HepG2 (cell line): ENCODE data around the gene DMKN. TPM values are rescaled to one million over a fixed set of nuclear protein-coding genes. Genes with fewer than 3 reads are reported as not detected.

Experiments
- ATAC-seq: fragments of 200-7000 bp; cut with Tn5 transposase; 3 replicates; pipeline ENCODE4 v1.9.1; 2020; ENCODE audit warnings: mild to moderate bottlenecking, moderate library complexity
- BruUV-seq: library from RNA; stranded (reverse); fragments of 400-500 nt; replicated peaks from 2 replicates; lab custom pipeline; 2021; lab: Mats Ljungman, UMichigan
- CTCF ChIA-PET: fragments of 300-600 bp; formaldehyde crosslinking; extraction: SDS; loops from one replicate; lab custom pipeline; 2021; ENCODE audit warnings: low total read pairs, inconsistent platforms, low intra/inter-chr PET ratio; lab: Yijun Ruan, JAX
- POLR2A ChIA-PET: fragments of 350-600 bp; sonication (Branson Sonifier 250); formaldehyde crosslinking; loops from one replicate; lab custom pipeline; 2020; ENCODE audit warnings: antibody characterized with exemption, inconsistent platforms; lab: Yijun Ruan, JAX
- DNase-seq: peaks from one replicate; pipeline ENCODE4 v3.0.0-alpha.2; 2015; ENCODE audit warnings: low spot score
- FAIRE-seq: peaks from 3 replicates; lab custom pipeline; 2011; peaks lifted over from hg19 to GRCh38; lab: Jason Lieb, UNC
- H2AFZ ChIP-seq: one replicate; pipeline ENCODE4 v1.6.1; 2011; ENCODE audit warnings: low read length, inconsistent platforms
- H3K27ac ChIP-seq: fragments of 300-600 bp; 3 replicates; pipeline ENCODE4 v1.8.0; 2011; ENCODE audit warnings: mixed run types, mild to moderate bottlenecking, mixed read lengths, low read length, inconsistent platforms; ENCODE audit not compliant: insufficient read depth; ENCODE audit errors: extremely low read length
- H3K27me3 ChIP-seq, 2 experiments: fragments of 200-600 bp in 1 of 2; 2 replicates in 1 of 2; 3 replicates in 1 of 2; pipeline versions ENCODE4 v1.6.0 to v1.8.0; 2011; ENCODE audit warnings: low read length in 2 of 2, mild to moderate bottlenecking in 2 of 2, moderate library complexity in 2 of 2, inconsistent platforms in 1 of 2; ENCODE audit not compliant: insufficient read depth in 2 of 2, control insufficient read depth in 1 of 2
- H3K36me3 ChIP-seq, 2 experiments: fragments of 200-600 bp in 1 of 2; replicated peaks in 1 of 2; 2 replicates in 1 of 2; 3 replicates in 1 of 2; pipeline versions ENCODE4 v1.5.1 to v1.8.0; 2011; ENCODE audit warnings: low read length in 2 of 2, inconsistent platforms in 1 of 2; ENCODE audit not compliant: insufficient read depth in 2 of 2, control insufficient read depth in 1 of 2
- H3K4me1 ChIP-seq: 2 replicates; pipeline ENCODE4 v1.5.1; 2012; ENCODE audit warnings: low read length, inconsistent platforms; ENCODE audit not compliant: insufficient read depth
- H3K4me2 ChIP-seq: 2 replicates; pipeline ENCODE4 v1.6.0; 2011; ENCODE audit warnings: low read depth, low read length, inconsistent platforms
- H3K4me3 ChIP-seq, 3 experiments: fragments of 200-600 bp in 1 of 3; sonication (generic), shearing (Covaris generic) in 1 of 3; replicated peaks in 1 of 3; 2 replicates each; pipeline ENCODE4 v1.5.1; 2011 to 2016; ENCODE audit warnings: low read length in 3 of 3, inconsistent platforms in 2 of 3, low read depth in 2 of 3, mild to moderate bottlenecking in 2 of 3, control low read depth in 1 of 3, mixed read lengths in 1 of 3; ENCODE audit not compliant: insufficient read depth in 1 of 3
- H3K79me2 ChIP-seq: one replicate; pipeline ENCODE4 v1.6.1; 2011; ENCODE audit warnings: low read length, inconsistent platforms; ENCODE audit not compliant: insufficient read depth
- H3K9ac ChIP-seq: 2 replicates; pipeline ENCODE4 v1.6.0; 2011; ENCODE audit warnings: mild to moderate bottlenecking, low read depth, low read length, inconsistent platforms; ENCODE audit not compliant: insufficient read depth
- H3K9me3 ChIP-seq: 2 replicates; pipeline ENCODE4 v1.5.1; 2012; ENCODE audit warnings: mild to moderate bottlenecking, low read length
- H4K20me1 ChIP-seq: 2 replicates; pipeline ENCODE4 v1.6.0; 2011; ENCODE audit warnings: inconsistent platforms, mild to moderate bottlenecking, low read length, moderate library complexity; ENCODE audit not compliant: insufficient read depth
- CENPX ChIP-seq: sonication (generic); formaldehyde crosslinking; IDR thresholded peaks from 2 replicates; pipeline ENCODE4 v1.9.0; 2021; ENCODE audit warnings: mild to moderate bottlenecking, missing genetic modification reagents, moderate library complexity
- RELA ChIP-seq: sonication (generic); formaldehyde crosslinking; IDR thresholded peaks from 2 replicates; pipeline ENCODE4 v1.4.0; 2020; ENCODE audit warnings: missing genetic modification reagents
- ZNF335 ChIP-seq: sonication (generic); formaldehyde crosslinking; IDR thresholded peaks from 2 replicates; pipeline ENCODE4 v1.4.0; 2020; ENCODE audit warnings: missing genetic modification reagents
- WGBS: methylation state at CpG from one replicate; pipeline ENCODE4 v1.1.6; 2017; ENCODE audit warnings: low lambda C conversion rate; 5-methylcytosine and 5-hydroxymethylcytosine counted together
- in situ Hi-C: cut with HindIII; loops from 2 replicates; pipeline ENCODE4 v1.10.0; 2017; ENCODE audit warnings: low pct_unique_long_range_greater_than_20kb; ENCODE audit not compliant: extremely low pct_ligation_motif_present
- intact Hi-C: fragments of 100-400 bp; cut with micrococcal nuclease; formaldehyde crosslinking; loops from one replicate; pipeline ENCODE4 v1.10.0; 2022; ENCODE audit not compliant: unreplicated experiment
- polyA plus RNA-seq, 8 experiments: library from polyadenylated mRNA; depleted of rRNA in 3 of 8; stranded (reverse) in 7 of 8; unstranded in 1 of 8; fragments of >200 nt; fragmentation: Illumina TruSeq in 4 of 8; extraction: Trizol in 4 of 8; gene quantifications; 2 replicates each; pipeline versions ENCODE4 v1.2.1 to v1.2.3, GENCODE V29; 2011 to 2016; ENCODE audit warnings: low read depth in 4 of 8, missing spikeins in 1 of 8, mixed read lengths in 1 of 8; ENCODE audit not compliant: insufficient read depth in 1 of 8
- total RNA-seq, 5 experiments: library from RNA; depleted of rRNA; stranded (reverse); fragments of >200 nt; fragmentation: Illumina TruSeq; extraction: Trizol; gene quantifications; 2 replicates each; pipeline ENCODE4 v1.2.3, GENCODE V29; 2016; ENCODE audit warnings: low read depth in 1 of 5
- TF ChIP-seq, protein P1 (sequence below): sonication (generic); formaldehyde crosslinking; IDR thresholded peaks from 2 replicates; pipeline ENCODE4 v1.4.0; 2020; ENCODE audit warnings: missing genetic modification reagents, borderline replicate concordance
- TF ChIP-seq, protein P2 (sequence below): sonication (generic); formaldehyde crosslinking; IDR thresholded peaks from 2 replicates; pipeline ENCODE4 v1.9.0; 2022; ENCODE audit warnings: low read depth, missing genetic modification reagents
- TF ChIP-seq, protein P3 (sequence below): sonication (generic); formaldehyde crosslinking; IDR thresholded peaks from 2 replicates; pipeline ENCODE4 v1.9.0; 2021; ENCODE audit warnings: missing genetic modification reagents, borderline replicate concordance

The DMKN gene
- total and polyA plus RNA-seq, 2 of the 13 experiments (the other 11 are each of a cell fraction or from before 2014, with no cell fraction given) = 50.8 to 57.1 TPM

DNA sequence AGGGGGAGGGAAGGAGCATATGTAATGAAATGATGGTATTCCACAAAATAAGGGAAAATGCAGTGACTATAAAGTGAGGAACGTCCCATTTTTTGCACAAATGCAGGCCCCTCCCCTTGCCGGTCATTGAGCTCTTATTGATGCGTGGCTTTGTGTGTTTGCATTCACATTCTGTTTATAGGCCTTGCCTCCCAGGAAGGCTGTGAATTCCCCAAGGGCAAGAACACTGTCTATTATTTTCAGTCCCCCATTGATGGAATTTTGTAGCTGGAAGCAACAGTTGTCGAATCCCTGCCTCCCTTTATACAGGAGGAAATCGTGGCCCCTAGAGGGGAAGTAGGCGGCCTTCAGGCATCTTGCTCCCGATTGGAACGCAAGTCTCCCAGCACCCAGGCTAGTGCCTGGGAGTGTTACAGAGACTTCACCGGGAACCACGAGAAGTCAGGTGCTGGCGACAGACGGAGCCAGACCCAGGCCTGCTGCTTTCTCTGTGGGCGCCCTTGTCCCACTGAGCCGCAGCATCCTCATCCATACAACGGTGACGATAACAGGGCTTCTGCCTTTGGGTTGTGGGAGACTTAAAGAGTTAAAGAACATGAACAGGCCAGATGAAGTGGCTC lies 7.8 kb upstream of the DMKN start:
- ATAC-seq (no peak), FAIRE-seq (no peak)

More for the DNA sequence above, 7.8 kb upstream of the DMKN start:
- in situ Hi-C loops = no loop called here
- TF ChIP-seq CENPX (CRISPR knock-in tag) (no peak), RELA (no peak), ZNF335 (CRISPR knock-in tag) (no peak)
- TF ChIP-seq, protein P1, sequence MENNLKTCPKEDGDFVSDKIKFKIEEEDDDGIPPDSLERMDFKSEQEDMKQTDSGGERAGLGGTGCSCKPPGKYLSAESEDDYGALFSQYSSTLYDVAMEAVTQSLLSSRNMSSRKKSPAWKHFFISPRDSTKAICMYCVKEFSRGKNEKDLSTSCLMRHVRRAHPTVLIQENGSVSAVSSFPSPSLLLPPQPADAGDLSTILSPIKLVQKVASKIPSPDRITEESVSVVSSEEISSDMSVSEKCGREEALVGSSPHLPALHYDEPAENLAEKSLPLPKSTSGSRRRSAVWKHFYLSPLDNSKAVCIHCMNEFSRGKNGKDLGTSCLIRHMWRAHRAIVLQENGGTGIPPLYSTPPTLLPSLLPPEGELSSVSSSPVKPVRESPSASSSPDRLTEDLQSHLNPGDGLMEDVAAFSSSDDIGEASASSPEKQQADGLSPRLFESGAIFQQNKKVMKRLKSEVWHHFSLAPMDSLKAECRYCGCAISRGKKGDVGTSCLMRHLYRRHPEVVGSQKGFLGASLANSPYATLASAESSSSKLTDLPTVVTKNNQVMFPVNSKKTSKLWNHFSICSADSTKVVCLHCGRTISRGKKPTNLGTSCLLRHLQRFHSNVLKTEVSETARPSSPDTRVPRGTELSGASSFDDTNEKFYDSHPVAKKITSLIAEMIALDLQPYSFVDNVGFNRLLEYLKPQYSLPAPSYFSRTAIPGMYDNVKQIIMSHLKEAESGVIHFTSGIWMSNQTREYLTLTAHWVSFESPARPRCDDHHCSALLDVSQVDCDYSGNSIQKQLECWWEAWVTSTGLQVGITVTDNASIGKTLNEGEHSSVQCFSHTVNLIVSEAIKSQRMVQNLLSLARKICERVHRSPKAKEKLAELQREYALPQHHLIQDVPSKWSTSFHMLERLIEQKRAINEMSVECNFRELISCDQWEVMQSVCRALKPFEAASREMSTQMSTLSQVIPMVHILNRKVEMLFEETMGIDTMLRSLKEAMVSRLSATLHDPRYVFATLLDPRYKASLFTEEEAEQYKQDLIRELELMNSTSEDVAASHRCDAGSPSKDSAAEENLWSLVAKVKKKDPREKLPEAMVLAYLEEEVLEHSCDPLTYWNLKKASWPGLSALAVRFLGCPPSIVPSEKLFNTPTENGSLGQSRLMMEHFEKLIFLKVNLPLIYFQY (CRISPR knock-in tag) = no peak
- TF ChIP-seq, protein P2, sequence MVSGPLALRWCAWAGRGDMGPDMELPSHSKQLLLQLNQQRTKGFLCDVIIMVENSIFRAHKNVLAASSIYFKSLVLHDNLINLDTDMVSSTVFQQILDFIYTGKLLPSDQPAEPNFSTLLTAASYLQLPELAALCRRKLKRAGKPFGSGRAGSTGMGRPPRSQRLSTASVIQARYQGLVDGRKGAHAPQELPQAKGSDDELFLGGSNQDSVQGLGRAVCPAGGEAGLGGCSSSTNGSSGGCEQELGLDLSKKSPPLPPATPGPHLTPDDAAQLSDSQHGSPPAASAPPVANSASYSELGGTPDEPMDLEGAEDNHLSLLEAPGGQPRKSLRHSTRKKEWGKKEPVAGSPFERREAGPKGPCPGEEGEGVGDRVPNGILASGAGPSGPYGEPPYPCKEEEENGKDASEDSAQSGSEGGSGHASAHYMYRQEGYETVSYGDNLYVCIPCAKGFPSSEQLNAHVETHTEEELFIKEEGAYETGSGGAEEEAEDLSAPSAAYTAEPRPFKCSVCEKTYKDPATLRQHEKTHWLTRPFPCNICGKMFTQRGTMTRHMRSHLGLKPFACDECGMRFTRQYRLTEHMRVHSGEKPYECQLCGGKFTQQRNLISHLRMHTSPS (CRISPR knock-in tag) = no peak
- TF ChIP-seq, protein P3, sequence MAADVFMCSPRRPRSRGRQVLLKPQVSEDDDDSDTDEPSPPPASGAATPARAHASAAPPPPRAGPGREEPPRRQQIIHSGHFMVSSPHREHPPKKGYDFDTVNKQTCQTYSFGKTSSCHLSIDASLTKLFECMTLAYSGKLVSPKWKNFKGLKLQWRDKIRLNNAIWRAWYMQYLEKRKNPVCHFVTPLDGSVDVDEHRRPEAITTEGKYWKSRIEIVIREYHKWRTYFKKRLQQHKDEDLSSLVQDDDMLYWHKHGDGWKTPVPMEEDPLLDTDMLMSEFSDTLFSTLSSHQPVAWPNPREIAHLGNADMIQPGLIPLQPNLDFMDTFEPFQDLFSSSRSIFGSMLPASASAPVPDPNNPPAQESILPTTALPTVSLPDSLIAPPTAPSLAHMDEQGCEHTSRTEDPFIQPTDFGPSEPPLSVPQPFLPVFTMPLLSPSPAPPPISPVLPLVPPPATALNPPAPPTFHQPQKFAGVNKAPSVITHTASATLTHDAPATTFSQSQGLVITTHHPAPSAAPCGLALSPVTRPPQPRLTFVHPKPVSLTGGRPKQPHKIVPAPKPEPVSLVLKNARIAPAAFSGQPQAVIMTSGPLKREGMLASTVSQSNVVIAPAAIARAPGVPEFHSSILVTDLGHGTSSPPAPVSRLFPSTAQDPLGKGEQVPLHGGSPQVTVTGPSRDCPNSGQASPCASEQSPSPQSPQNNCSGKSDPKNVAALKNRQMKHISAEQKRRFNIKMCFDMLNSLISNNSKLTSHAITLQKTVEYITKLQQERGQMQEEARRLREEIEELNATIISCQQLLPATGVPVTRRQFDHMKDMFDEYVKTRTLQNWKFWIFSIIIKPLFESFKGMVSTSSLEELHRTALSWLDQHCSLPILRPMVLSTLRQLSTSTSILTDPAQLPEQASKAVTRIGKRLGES (CRISPR knock-in tag) = no peak
- H2AFZ ChIP-seq = no peak overlapping the region
- ChIA-PET POLR2A (no interaction called here), CTCF (no interaction called here)
- no TSS peak for BruUV-seq
- DNase-seq = no peak
- H3K4me1 ChIP-seq = peaks cover 23% of the 10 kb centered on the region
- H3K9me3 ChIP-seq = no peaks in the 10 kb centered on the region
- intact Hi-C loops = no loop called here
- peaks cover 3 to 32% of the 10 kb centered on the region in 2 experiments for H3K27me3 ChIP-seq
- no peak overlapping the region for H3K9ac ChIP-seq
- no peaks in the 10 kb centered on the region for H4K20me1 ChIP-seq
- no peak overlapping the region for H3K4me2 ChIP-seq
- H3K79me2 ChIP-seq = no peaks in the 10 kb centered on the region
- no peaks in the 10 kb centered on the region for H3K36me3 ChIP-seq
- no peak overlapping the region for H3K27ac ChIP-seq
- no peak overlapping the region for H3K4me3 ChIP-seq
- 57% methylated on average over 11 of the region's 16 CpGs for WGBS
